ENCODE results near the gene OR51E2. TPM values are rescaled to one million over a fixed set of nuclear protein-coding genes. Genes with fewer than 3 reads are reported as not detected.

The OR51E2 gene
- total RNA-seq, 2 donors from 2014 or later: 0.18 to 0.84 TPM

DNA sequence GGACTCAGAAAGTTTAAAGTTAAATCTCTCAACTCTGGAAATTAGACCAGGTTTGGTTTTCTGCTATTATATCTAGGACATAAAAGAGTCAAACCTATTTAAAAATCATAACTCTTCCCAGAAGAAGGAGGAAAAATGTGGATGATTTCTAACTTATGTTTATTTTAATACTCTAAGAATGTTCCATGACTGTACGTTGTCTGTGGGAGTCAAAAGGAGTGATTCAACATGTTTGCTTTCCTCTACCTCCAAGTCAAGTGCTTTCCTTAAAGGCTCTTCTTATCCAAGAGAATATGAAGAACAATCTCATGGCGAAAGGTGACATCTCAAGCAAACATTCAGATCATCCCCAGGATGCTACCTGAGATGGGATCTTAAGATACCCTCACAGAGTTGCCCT lies 32.2 kb downstream of the OR51E2 start:
- intact Hi-C loops (cut with DNase I, micrococcal nuclease): no loop called here
- no peak for ATAC-seq
- DNase-seq: no peak

DNA sequence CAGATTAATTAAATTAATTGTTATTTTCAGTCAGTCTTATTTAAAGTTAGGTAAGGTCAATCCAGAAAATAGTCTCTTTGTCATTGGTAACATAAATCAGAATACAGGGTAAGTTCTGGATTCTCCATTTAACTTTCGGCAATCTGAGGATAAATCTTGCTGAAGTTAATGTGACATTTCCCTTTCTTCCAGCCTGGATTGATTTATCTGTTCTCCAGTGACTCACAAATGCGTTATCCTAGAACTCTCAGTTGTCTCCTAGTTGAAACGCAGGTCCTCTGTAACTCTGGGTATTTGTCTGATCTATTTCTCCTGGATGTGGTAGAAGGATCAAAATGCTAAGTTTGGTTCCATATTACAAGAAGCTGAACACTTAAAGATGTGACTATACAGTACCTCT lies 32.9 kb downstream of the OR51E2 start:
- no peak for ATAC-seq

DNA sequence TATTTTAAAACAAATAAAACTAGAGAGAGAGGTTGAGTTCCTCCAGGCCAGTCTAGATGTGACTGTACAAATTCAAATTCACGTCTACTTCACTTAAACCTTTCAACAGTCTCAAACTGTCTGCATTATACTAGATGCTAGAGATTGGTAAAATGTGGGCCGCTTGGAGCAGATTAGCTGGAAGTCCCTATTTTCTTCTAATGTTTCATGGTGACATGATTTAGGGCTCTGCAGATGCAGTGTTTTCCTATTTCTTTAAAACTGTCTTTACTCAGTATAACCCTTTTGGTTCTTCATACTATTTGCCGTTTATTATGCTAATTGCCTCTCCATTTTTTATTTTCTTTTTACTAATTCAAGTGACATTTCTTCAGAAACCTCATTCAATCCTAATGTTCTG lies 33.5 kb downstream of the OR51E2 start:
- ATAC-seq (no peak), DNase-seq (no peak)
- intact Hi-C loops (cut with DNase I, micrococcal nuclease): no loop called here

More for the DNA sequence above, 32.9 kb downstream of the OR51E2 start:
- intact Hi-C loops (cut with DNase I, micrococcal nuclease): no loop called here
- no peak for DNase-seq

GRCh38 chr11:4662876-4663275 lies 34.8 kb downstream of the OR51E2 start:
- DNase-seq (no peak), ATAC-seq (no peak)
- intact Hi-C loops (cut with DNase I, micrococcal nuclease): no loop called here

DNA sequence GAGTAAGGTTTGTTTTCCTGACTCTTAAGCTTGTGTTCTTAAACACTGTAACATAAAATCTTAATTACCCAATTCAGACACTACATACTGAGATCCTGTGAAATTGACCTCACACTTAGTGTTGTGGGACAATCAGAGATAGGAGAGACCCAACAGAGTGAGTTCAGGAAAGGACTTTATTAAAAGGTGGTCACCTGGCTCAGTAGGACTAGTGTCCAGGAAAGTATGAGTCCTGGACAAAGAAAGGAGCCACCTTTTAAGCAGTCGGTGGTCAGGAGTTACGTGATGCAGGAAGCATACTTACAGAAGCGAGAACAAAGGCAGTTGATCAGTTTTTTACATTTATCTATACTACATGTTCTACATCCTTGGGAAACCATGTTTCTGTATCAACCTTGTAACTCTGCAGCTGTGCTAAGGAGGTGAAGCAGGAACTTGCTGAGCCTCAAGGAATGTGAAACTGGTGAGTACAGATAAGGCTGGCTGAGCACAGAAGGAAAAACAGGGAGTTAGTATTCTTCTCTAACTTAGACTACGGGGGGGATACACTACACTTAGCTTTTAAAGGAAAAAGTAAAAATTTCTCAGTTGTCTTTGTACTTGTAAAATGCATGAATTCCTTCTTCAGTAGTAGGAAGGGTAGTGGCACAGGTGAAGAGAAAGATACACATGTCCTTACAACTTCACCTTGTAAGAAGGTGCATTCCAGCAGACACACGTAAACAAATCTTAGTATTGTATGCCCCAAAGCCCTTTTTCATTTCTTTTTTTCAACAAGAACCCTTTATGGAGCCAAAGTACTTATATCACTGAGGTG lies 38.8 kb downstream of the OR51E2 start:
- ATAC-seq: no peak
- no peak for DNase-seq
- intact Hi-C loops (cut with DNase I, micrococcal nuclease): no loop called here

GRCh38 chr11:4654635-4655369 lies 42.9 kb downstream of the OR51E2 start:
- ATAC-seq: no peak
- intact Hi-C loops (cut with DNase I, micrococcal nuclease): no loop called here
- DNase-seq: no peak

DNA sequence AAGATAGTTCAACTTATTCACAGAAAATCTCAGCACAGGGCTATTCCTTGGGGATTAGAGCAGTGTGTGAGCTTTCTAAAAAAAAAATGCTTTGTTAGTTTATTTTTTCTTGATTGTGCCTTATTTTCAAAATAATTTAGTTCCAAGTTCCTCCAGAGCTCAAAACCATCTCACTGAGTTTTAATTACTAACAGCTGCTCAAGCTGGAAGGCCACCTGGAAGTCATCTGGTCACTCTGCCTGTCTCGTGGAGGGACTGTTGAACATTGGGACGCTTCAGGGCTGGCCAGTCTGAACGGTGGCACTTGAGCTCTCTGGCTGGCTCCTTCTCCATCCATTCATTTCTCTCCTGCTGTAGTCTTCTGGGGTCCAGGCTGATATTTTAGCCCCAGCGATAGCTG lies 49.9 kb downstream of the OR51E2 start:
- ATAC-seq (no peak), DNase-seq (no peak)
- intact Hi-C loops (cut with DNase I, micrococcal nuclease): no loop called here

- intact Hi-C loops (cut with DNase I, micrococcal nuclease): no loop called here
- ATAC-seq (no peak), DNase-seq (no peak)
Observed at GRCh38 chr11:4645974-4646373, 51.7 kb downstream of the OR51E2 start.

- ATAC-seq (no peak), DNase-seq (no peak)
- intact Hi-C loops (cut with DNase I, micrococcal nuclease): no loop called here
Observed at GRCh38 chr11:4644233-4644632, 53.4 kb downstream of the OR51E2 start.

GRCh38 chr11:4643682-4644081 lies 54.0 kb downstream of the OR51E2 start, which contains the start of gene OR51E1:
Gene OR51E1, plus strand, starts transcription at chr11:4643982. Its CDS starts 8,545 bp downstream, at chr11:4652527.
- ATAC-seq (peak; percentile 29), DNase-seq (no peak)
- intact Hi-C loops (cut with DNase I, micrococcal nuclease): no loop called here

- ATAC-seq (no peak), DNase-seq (no peak)
- intact Hi-C loops (cut with DNase I, micrococcal nuclease): no loop called here
Observed at GRCh38 chr11:4643076-4643475, 54.6 kb downstream of the OR51E2 start.

GRCh38 chr11:4642043-4642442 lies 55.6 kb downstream of the OR51E2 start:
- DNase-seq (no peak), ATAC-seq (no peak)
- intact Hi-C loops (cut with DNase I, micrococcal nuclease): no loop called here

DNA sequence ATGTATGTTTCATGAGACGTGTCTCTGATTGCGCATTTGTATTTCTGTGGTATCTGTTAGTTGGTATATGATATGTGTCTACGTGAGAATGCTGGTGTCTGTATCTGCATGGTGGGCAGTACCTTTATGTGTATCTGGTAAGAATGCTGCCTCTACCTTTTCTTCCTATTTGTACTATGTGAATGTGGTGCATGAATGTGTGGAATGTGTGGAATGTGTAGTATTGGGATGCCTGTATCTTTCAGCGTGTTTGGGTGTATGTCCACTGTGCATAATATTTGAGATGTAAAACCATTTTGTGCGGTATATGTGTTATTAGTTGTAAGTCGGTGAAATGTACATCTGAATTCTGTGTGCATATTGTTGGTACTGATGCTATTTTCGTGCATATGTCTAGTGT lies 56.2 kb downstream of the OR51E2 start:
- intact Hi-C loops (cut with DNase I, micrococcal nuclease): no loop called here
- DNase-seq (no peak), ATAC-seq (no peak)

- intact Hi-C loops (cut with DNase I, micrococcal nuclease): no loop called here
- DNase-seq: no peak
- no peak for ATAC-seq
Observed at GRCh38 chr11:4639931-4640330, 57.7 kb downstream of the OR51E2 start.

DNA sequence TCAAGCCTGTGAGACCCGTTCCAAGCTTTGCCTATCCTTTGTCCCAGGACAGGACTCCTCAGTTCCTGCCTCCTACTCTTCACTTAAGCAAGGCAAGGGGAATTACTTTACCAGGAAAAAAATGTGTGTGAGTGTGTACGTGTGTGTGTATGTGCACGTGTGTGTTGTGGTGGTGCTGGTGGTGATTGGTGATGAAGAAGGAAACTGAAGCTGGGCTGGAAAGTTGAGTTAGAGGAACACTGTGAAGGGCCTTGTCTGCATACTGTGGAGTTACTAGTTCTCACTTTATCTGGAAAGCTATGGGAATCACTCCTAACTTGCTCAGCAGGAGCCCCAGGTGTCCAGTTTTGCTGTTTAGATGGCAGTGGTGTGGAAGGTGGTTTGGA lies 60.0 kb downstream of the OR51E2 start:
- intact Hi-C loops (cut with DNase I, micrococcal nuclease): no loop called here
- no peak for DNase-seq
- ATAC-seq: no peak

DNA sequence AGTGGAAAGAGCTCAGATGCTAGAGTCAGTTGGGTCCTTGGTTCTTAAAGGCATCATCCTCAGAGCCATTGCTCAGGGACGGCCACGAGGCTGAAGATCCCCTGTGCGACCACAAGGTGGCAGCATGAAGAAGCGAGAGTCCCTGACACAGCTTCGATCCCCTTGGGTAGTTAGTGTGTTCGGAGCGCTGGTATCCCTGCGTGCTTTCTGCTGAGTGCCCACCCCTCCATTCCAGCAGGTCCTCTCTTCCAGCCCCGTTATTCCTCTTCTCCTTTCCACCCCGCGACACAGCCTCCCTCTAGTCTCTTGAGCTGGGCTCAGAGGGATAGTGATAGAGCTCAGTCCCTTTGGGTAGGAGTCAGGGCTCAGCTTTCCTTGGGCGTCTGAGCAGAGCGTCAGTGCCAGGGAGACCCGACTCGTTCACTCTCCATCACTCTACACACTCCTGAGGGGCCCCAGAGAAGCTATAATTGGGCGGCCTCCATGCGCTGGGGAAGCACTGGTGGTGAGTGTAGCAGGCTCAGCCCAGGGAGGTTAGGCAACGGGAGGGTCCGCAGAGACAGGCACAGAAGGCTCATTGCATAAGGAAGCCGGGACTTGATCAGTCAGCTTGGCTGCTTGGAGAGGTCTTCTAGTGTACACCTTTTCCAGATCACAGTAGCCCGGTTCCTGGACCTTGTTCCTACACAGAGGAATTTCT lies 60.5 kb downstream of the OR51E2 start, which contains the start of gene OR51D1:
TSS of gene OR51D1 (plus strand) at position 516 of the 700 bp plus-strand sequence. CDS start 2,314 bp downstream, outside the sequence.
- intact Hi-C loops (cut with DNase I, micrococcal nuclease): no loop called here
- DNase-seq: peak; percentile 46 to 69
- peak; percentile 93 for ATAC-seq

DNA sequence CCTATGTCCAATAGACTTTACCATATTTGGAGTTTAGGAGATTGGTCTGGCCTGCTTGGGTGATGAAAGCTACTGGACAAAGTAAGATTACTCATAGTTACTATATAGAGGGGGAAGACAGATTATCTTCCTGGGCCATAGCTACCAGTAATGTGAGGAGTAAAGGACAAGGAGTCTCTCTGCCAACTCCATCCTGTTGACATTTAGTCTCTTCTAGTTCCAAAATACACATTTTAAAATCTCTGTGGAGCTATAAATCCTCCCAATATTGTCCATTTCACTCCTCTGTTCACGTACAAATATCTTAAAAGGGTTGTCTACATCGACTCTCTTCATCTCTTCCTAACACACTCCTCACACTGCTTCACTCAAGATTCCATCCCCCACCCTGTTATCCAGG lies 61.5 kb downstream of the OR51E2 start:
- no peak for DNase-seq
- intact Hi-C loops (cut with DNase I, micrococcal nuclease): no loop called here
- no peak for ATAC-seq
